Kasumi-1 (cell line): ENCODE measurements around the gene IPCEF1.
"Not testable (repeated sequence)": the region's sequence is repeated elsewhere in the genome, so short reads cannot be mapped to it uniquely, and the experiment has no call there.

Experiments used
- DNase-seq, 2 experiments: peaks; one replicate each; lab custom pipeline; 2025; lab: John Stamatoyannopoulos, UW

IPCEF1 gene

GRCh38 chr6:154219250-154219649 lies 137.4 kb downstream of the IPCEF1 start:
- DNase-seq = no peak

GRCh38 chr6:154218787-154219186 lies 137.8 kb downstream of the IPCEF1 start:
- DNase-seq = no peak

DNA sequence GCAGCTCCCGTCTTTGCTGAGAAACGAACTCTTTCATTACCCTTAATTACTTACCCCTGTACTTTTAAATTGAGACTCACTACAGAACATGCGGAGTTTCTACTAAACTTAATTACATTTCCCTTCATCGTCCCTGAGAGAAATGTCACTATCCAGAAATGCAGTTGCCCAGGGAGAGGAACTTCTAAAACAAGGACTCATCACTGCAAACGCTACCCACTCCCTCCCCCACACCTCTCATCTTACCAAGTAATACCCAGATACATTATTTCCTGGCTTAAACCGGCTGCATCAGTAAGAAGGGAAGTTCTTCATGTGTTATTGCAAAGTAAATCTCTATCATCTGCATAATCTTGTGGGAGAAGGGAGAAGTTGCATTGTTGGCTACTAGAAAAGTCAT lies 138.3 kb downstream of the IPCEF1 start:
- DNase-seq = peak; percentile 89 to 90

DNA sequence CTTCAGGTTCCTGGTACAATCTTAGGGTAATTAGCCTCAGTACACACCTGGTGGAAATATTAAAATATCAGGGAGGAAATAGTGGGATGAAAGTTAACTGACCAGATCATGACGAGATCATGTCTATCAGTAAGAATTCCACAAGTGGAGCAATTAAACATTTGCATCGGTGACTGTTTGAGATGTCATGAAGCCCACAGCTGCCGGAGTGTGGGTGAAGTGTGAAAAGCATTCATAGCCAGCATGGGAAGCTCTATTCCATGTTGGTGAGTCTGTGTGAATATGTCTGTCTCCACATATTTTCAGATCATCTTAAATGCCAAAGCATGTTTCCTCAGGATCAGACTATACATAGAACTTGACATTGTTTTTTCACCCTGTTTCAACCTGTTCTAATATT lies 142.8 kb downstream of the IPCEF1 start:
- DNase-seq = no peak

DNA sequence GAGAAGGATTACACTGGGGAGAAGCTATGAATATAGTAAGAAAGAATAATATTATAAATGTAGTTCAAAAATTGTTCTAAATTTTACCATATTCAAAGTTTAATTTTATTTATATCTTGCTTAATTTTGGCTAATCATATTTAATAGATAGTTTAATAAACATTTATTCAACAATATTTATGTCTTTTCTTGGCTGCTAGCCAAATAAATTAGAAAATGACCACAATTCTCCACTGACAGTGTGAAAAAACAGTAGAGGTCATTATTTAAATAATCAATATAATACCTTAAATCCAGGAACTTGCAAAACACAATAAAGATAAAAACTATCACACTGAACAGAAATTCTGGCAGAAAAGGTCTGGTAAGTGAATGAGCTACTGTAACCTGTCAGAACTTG lies 145.9 kb downstream of the IPCEF1 start:
- DNase-seq = no peak

GRCh38 chr6:154209555-154209954 lies 147.0 kb downstream of the IPCEF1 start:
- no peak for DNase-seq

DNA sequence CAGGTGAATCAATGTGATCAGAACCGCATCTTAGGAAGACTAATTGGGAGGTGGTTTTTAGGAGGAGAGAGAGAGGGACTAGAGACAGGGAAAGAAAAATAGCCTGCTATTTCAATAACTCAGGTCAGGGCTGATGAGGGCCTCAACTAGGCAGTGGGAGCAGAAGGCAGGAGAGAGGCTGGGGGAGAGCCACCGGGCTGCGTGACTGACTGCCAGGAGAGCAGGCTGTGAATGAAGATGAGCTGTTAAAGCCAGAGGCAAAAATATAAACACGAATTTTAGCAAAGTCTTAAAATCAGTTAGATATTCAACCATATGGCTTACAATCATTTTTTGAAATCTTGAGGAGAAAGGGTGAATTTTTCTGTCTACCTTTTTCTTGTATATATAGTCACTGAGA lies 149.6 kb downstream of the IPCEF1 start:
- DNase-seq = no peak

DNA sequence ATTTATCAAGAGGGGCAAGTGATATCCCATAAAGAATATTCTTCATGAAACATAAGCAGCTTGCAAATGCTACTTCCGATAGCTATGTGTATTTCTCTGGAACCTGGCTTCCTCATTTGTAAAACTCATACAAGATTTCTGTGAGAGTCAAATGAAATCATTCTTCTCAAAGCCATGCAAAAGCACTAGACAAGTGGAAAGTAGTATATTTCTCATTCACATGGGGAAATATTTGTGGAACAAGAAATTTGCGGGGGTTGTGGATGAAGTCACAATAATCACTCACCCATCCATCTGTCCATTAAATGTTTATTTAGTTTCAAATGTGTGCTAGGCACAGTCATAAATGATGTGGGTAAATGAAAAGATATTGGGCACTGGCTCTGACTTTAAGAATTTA lies 150.5 kb downstream of the IPCEF1 start:
- DNase-seq = no peak

DNA sequence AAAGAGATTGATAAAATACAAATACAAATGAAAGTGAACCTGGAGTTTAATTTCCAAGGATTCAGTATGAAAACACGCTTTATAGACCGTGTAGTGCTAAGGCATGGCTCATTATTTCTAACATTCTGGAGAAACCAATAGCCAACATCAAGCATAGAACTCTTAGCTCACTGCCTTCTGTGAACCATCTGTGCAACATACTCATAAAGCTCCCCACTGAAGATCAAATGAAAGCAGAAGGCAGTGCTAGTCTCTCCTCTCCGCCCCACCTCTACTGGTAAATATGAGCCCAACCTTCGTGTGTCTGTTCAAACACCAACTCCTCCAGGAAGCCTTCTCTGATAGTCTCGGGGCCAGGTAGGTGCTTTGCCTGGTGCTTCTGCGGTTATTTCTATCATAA lies 153.6 kb downstream of the IPCEF1 start:
- peak in 1 of 2 experiments; percentile 2 for DNase-seq

DNA sequence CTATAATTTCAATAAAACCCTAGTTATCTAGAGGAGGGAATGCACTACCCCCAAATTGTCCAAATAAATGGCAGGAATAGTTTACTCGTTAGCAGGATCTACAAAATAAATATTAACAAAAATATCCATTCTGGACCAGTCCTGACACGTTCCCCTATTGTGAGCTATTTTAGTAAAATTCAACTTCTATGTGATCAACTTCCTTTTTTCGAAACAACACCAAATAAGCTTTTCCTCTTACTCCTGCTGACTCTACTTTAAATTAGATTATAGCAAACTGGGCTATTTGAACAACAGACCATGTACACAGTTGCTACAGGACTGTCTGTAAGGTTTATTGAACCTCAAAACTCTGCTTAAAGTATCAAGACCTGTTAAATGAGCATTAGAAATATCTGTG lies 154.3 kb downstream of the IPCEF1 start:
- DNase-seq = peak; percentile 52 to 77

DNA sequence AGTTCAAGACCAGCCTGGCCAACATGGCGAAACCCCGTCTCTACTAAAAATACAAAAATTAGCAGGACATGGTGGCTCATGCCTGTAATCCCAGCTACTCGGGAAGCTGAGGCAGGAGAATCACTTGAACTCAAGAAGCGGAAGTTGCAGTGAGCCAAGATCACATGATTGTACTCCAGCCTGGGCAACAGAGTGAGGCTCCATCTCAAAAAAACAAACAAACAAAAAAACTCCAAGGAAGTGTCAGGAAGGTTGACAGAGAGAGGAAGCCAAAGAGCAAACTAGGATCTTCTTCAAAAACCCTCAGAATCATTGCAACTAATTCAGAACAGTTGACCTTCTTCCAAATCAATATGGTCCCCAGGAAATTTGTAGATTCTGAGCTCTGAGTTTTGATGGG lies 154.9 kb downstream of the IPCEF1 start:
- not testable (repeated sequence) for DNase-seq

DNA sequence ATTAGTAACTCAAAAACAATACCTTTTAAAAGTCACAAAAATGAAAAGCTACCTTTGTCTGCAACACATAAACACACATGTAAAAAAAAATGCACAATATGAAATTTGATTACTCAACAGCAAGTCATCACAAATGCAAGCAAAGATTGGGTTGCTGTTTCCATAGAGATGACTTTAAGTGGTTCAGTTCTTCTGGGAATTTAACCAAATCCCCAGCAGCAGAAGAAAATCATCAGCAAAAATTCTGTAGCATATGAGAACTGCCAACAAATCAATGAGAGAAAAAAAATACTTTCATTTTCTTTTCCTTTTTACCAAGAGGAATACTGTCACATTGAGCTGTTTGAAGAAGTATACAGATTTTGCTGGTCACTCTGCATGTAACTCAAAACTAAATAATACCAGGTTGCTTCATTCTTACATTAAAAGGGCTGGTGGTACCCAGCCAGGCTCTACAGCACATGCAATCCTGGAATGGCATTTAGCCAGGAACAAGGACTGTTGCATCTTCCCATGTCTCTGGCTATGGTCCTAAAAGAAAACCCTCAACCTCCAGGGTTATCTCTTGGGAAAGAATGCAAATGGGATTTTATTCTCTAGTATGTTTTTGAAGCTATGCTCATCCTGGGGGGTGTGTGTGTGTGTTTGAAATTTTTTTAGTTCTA lies 159.3 kb downstream of the IPCEF1 start:
- DNase-seq = no peak

DNA sequence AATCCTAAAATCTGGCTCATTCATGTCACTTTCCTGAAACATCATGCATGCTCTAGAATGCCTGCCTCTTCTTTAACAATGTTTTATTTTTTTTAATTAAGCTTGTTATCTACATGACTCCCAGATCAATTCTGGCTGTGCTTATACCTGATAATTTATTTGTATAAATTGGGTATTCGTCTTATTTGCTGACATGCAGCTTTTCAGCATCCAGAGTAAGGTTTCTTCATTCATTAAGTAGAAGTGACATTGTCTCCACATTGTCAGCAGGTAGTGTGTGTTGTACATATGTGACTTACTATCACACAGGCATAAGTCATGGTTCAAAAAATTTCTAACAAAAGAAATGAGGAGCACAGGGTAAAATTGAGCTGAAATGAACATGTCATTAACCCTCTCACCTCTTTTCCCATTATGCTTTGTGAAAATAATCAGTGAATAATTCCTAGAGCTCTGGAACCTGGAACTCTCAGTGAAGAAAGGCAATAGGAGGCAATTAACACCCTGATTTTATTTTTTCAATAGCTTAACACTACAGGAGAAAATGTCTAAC lies 160.2 kb downstream of the IPCEF1 start:
- no peak for DNase-seq

- no peak for DNase-seq
Observed at GRCh38 chr6:154187714-154188113, 168.9 kb downstream of the IPCEF1 start.

- no peak for DNase-seq
Observed at GRCh38 chr6:154187203-154187602, 169.4 kb downstream of the IPCEF1 start.

DNA sequence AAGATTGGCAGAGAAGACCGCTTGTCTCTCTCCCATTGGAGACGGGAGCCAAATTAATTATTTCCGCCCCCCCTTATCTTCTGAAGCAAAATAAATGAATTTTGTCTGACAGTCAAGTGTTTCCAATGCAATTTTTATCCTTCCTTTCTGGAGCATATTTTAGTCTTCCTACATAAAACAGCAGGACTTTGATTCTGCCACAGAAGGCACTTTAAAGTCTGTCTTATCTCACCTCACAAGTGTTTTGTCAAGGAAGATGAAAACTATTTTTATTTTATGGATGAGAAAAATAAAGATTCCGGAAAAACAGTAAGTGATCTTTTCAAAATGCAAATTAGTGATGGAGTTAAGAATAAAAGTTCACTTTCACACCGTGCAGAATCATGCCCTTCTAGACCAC lies 177.2 kb downstream of the IPCEF1 start:
- DNase-seq = no peak

GRCh38 chr6:154172393-154172792 lies 184.2 kb downstream of the IPCEF1 start:
- not testable (repeated sequence) for DNase-seq

DNA sequence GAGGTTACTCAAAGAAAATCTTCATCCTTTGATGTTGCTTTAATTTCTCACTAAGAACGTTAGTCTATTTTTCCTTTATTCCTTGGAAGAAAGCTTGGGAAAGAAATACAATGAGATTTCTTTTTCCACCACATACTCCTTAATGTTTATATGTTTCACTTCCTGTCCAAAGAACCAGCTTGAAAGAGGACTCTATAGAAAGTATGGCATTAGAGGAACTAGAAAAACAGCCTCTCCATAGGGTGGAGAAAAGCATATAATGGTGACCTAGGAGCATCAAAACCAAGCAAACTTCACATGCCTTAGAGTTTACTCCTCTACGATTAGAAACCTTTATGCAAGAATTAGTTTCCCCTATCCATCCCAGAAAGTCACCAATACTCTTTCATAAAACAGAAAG lies 186.5 kb downstream of the IPCEF1 start:
- DNase-seq = no peak

DNA sequence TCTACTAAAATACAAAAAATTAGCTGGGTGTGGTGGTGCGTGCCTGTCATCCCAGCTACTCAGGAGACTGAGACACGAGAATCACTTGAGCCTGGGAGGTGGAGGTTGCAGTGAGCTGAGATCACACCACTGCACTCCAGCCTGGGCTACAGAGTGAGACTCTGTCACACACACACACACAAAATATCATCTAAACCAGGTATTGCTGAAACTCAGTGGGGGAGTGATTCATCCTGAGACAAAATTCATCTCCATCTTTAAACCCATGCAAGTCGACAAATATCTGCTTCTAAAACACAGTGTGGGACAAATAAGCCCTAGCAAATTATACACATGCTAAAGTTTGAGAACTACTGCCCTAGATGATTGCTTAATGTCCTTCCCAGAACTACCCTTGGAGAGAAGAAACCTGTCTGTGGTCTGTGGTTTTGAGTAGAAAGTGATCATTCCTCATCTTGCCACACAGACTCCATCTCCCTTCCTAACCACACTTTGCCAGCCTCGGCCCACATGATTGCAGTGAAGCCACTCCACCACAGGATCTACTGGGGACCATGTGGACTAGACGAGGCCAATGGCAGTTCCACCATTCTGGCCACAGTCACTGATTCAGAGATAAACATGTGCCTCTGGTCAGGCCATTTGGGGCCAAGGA lies 187.3 kb downstream of the IPCEF1 start:
- DNase-seq = peak; percentile 19 to 36

DNA sequence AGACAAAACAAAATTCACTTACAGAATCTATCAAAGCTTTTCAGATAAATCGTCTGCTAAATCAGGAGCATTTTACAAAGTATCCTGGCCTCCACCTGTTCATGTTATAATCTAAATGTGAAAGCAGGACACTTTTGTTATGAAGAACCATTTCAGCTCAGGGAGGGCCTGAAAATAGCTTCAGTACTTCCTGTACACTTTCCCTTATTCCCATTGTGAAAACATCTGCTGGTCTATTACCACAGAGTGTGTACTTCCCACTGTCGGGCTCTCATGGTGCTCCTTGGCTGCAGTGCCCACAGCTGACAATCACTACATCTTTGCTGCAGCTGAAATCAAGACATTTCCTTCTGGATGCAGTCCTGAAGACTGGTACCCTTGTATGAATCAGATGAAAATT lies 189.5 kb downstream of the IPCEF1 start:
- peak; percentile 56 to 62 for DNase-seq

DNA sequence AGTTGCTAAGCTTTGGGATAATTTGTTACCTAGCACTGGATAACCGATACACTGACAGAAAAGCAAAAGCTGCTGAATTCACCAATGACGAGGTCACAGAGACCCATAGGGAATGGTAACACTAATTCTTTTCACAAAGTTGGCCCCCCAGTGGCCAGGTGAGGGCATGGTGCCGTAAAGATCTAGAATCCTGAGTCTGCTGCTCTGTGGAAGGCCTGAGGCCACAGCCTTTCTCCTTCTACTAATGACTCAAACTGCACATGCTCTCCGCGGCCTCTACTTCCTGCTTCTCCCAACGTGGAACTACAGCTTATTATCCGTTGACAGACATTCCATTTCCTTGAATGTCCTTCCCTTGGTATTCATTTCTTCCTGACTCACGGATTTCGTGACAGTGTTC lies 190.5 kb downstream of the IPCEF1 start:
- DNase-seq = peak; percentile 16 to 22

DNA sequence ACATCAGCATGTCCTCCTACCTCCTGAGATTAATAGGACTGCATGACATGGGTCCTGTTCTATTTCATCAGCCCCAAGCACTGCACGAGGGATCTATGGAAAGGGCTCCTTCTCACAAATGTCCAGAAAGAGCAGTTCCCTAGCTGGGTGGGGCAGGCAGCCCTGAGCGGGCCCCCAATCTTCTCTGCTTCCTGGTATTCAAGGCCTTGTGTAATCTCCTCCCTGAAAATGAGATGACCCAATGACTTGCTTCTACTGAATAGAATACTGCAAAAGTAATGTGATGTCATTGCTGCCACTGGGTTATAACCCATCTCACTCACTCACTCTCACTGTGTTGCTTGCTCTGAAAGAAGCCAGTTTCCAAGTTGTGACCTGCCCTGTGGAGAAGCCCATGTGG lies 191.1 kb downstream of the IPCEF1 start:
- peak in 1 of 2 experiments; percentile 8 for DNase-seq

- DNase-seq = peak; percentile 51 to 55
Observed at GRCh38 chr6:154164397-154164796, 192.2 kb downstream of the IPCEF1 start.

DNA sequence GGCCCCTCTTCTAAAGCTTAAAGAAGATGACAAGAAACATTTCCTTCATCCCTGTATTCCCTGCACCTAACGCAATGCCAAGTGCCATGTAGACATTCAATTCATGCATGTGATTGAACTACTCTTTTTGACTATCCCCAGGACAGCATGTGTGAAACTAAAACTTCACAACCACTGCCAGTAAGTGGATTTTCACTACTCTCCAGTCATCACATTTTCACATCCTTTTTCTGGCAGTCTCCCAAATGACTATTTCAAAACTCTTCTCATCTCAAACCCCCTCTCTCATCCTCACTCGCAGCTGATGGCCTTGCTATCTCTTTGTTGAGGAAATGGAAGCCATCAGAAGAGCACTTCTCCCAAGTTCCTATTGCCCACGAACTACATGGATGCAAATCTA lies 194.9 kb downstream of the IPCEF1 start:
- DNase-seq = no peak
